ENCODE data around the gene IGF2R.
"Not testable (repeated sequence)": the region's sequence is repeated elsewhere in the genome, so short reads cannot be mapped to it uniquely, and the experiment has no call there.

The IGF2R gene

GRCh38 chr6:159955945-159956361 is 12.9 kb upstream of the IGF2R start:
- no peak for DNase-seq

- no peak for DNase-seq
Measured at GRCh38 chr6:159957071-159957673, 11.7 kb upstream of the IGF2R start.

- DNase-seq, result peak; percentile 13
Measured at GRCh38 chr6:159959165-159959975, 9.5 kb upstream of the IGF2R start.

- peak; percentile 18 for DNase-seq
Measured at GRCh38 chr6:159959976-159960384, 8.9 kb upstream of the IGF2R start.

- DNase-seq, result no peak
Measured at GRCh38 chr6:159960485-159960884, 8.4 kb upstream of the IGF2R start.

GRCh38 chr6:159961528-159961927 is 7.4 kb upstream of the IGF2R start:
- DNase-seq, result no peak

GRCh38 chr6:159963111-159963510 is 5.8 kb upstream of the IGF2R start:
- DNase-seq, result no peak

GRCh38 chr6:159964046-159964445 is 4.8 kb upstream of the IGF2R start:
- DNase-seq, result no peak

- no peak for DNase-seq
Measured at GRCh38 chr6:159966339-159966738, 2.5 kb upstream of the IGF2R start.

- DNase-seq, result no peak
Measured at GRCh38 chr6:159966981-159967380, 1.9 kb upstream of the IGF2R start.

- not testable (repeated sequence) for DNase-seq
Measured at GRCh38 chr6:159967621-159968020, 1.3 kb upstream of the IGF2R start.

GRCh38 chr6:159969204-159969912 is 476 bp downstream of the IGF2R start:
- no peak for DNase-seq

GRCh38 chr6:159969921-159970320 is 1.0 kb downstream of the IGF2R start:
- peak; percentile 49 for DNase-seq

- DNase-seq, result no peak
Measured at GRCh38 chr6:159970659-159971063, 1.8 kb downstream of the IGF2R start.

- no peak for DNase-seq
Measured at GRCh38 chr6:159971341-159972178, 2.7 kb downstream of the IGF2R start.

- DNase-seq, result no peak
Measured at GRCh38 chr6:159972506-159973268, 3.8 kb downstream of the IGF2R start.

GRCh38 chr6:159973406-159973805 is 4.5 kb downstream of the IGF2R start:
- DNase-seq, result no peak

- DNase-seq, result no peak
Measured at GRCh38 chr6:159973951-159974350, 5.1 kb downstream of the IGF2R start.

- no peak for DNase-seq
Measured at GRCh38 chr6:159974932-159975331, 6.0 kb downstream of the IGF2R start.

GRCh38 chr6:159976686-159977254 is 7.9 kb downstream of the IGF2R start:
- no peak for DNase-seq

GRCh38 chr6:159977255-159977903 is 8.5 kb downstream of the IGF2R start:
- DNase-seq, result peak; percentile 20
